ENCODE data around the gene TMEM245.
A peak's percentile ranks its signal among the peaks of the same experiment; 100 is the strongest.
"Not testable (repeated sequence)": the region's sequence is repeated elsewhere in the genome, so short reads cannot be mapped to it uniquely, and the experiment has no call there.

The TMEM245 gene

GRCh38 chr9:109129470-109130197 lies 9.9 kb upstream of the TMEM245 start:
- no peak for DNase-seq

DNA sequence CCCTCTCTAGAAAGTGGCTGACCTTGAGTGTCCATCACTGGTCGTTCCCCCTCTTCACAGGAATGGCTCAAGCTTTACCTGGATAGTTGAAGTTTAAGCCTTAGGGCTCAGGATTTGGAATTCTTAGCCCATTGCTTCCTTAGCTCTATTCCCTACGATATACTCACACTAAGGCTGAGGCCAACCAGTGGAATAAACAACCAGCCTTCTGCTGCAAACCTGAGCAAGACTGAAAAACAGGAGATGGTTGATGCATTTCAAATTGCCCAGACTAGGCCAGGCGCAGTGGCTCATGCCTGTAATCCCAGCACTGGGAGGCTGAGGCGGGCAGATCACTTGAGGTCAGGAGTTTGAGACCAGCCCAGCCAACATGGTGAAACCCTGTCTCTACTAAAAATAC lies 6.9 kb upstream of the TMEM245 start:
- not testable (repeated sequence) for DNase-seq

GRCh38 chr9:109124121-109124520 lies 4.4 kb upstream of the TMEM245 start:
- DNase-seq = no peak

GRCh38 chr9:109122726-109123621 lies 3.2 kb upstream of the TMEM245 start:
- DNase-seq = no peak

- DNase-seq = no peak
These were observed 1.6 kb upstream of the TMEM245 start for GRCh38 chr9:109121232-109121796.

- no peak for DNase-seq
These were observed 550 bp upstream of the TMEM245 start for GRCh38 chr9:109120204-109120789.

GRCh38 chr9:109118808-109119438 lies 824 bp downstream of the TMEM245 start:
- no peak for DNase-seq

GRCh38 chr9:109117856-109118807 lies 1.6 kb downstream of the TMEM245 start:
- DNase-seq = peak; percentile 37

GRCh38 chr9:109115931-109116526 lies 3.7 kb downstream of the TMEM245 start:
- DNase-seq = no peak

GRCh38 chr9:109114670-109115069 lies 5.1 kb downstream of the TMEM245 start:
- DNase-seq = no peak

- DNase-seq = no peak
These were observed 5.7 kb downstream of the TMEM245 start for GRCh38 chr9:109113892-109114609.

DNA sequence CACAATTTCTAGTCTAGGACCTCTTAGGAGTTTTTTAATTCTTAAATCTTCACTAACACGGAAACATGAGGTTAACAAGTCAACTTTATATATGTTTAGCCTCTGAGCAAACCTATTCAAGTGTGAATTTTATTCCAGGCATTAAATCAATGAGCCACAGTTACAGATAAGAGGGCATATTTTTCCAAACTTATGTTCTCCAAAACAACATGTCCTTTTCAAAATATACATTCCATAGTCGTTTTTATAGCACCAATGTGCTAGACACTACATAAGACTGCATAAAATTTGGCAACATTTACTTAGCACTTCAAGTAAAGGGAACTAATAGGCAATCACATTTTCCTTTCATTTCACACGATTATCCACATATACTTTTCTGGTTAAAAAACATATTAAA lies 6.5 kb downstream of the TMEM245 start:
- DNase-seq = no peak

GRCh38 chr9:109110329-109111021 lies 9.3 kb downstream of the TMEM245 start:
- no peak for DNase-seq

DNA sequence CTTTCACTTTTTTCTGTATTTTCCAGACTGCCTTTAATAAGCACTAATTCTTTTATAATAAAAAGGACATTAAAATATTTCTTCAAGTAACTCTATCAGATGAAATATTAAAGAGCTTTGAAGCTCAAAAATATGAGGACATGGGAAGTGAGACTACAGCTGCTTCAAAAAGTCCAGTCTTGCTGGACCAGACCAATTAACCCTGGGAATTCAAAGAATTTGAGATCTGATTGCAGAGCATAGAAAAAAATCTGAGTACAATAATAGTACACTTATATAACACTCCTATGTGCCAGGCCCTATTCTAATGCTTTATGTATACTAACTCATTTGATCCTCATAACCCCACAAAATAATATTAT lies 9.8 kb downstream of the TMEM245 start:
- no peak for DNase-seq

- DNase-seq = no peak
These were observed 11.4 kb downstream of the TMEM245 start for GRCh38 chr9:109108318-109108717.

- DNase-seq = no peak
These were observed 12.1 kb downstream of the TMEM245 start for GRCh38 chr9:109107402-109108240.

- DNase-seq = no peak
These were observed 17.9 kb downstream of the TMEM245 start for GRCh38 chr9:109101810-109102209.

- no peak for DNase-seq
These were observed 18.5 kb downstream of the TMEM245 start for GRCh38 chr9:109101202-109101595.
